ENCODE results near the gene PPP1R14C.

DNA sequence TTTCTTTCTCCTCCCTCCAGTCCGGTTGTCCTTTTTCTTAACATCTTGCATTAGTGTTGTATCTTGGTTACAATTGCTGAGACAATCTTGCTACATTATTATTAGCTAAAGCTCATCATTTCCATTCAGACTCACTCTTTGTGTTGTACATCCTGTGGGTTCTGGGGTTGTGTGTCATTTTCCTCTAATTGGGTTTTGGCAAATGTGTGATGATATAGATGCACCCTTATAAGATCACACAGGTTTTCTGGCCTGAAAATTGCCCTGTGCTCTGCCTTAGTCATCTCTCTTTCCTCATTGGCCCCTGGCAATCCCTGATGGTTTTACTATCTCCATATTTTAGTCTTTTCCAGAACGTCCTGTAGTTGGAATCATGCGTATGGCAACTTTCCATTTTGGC is 60.1 kb downstream of the PPP1R14C start:
- TF ChIP-seq, protein P1, sequence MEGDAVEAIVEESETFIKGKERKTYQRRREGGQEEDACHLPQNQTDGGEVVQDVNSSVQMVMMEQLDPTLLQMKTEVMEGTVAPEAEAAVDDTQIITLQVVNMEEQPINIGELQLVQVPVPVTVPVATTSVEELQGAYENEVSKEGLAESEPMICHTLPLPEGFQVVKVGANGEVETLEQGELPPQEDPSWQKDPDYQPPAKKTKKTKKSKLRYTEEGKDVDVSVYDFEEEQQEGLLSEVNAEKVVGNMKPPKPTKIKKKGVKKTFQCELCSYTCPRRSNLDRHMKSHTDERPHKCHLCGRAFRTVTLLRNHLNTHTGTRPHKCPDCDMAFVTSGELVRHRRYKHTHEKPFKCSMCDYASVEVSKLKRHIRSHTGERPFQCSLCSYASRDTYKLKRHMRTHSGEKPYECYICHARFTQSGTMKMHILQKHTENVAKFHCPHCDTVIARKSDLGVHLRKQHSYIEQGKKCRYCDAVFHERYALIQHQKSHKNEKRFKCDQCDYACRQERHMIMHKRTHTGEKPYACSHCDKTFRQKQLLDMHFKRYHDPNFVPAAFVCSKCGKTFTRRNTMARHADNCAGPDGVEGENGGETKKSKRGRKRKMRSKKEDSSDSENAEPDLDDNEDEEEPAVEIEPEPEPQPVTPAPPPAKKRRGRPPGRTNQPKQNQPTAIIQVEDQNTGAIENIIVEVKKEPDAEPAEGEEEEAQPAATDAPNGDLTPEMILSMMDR (conservative IDR thresholded peaks at IDR 0.05 in 1 of 2, IDR thresholded peaks at IDR 0.05 in 1 of 2; ENCODE audit: low read depth in 1 of 2, low read length in 2 of 2) = no peak
- TF ChIP-seq EZH2 (IDR thresholded peaks at IDR 0.05; ENCODE audit: low read length, missing control alignments) = no peak

All from fibroblast of lung (primary cell).